Endometrium (tissue), 2 donors: ENCODE results near the gene FBXO48.

Source experiments
- FAIRE-seq: peaks from 2 replicates; lab custom pipeline; 2012; peaks lifted over from hg19 to GRCh38; lab: Jason Lieb, UNC
- donor health status: control.
- donor health status: control.

Gene FBXO48

GRCh38 chr2:68412127-68412819 is 54.8 kb downstream of the FBXO48 start:
- FAIRE-seq = no peak

- no peak for FAIRE-seq
Observed at GRCh38 chr2:68411397-68412126, 55.5 kb downstream of the FBXO48 start.
